A673 (cell line): ENCODE results near the gene VPS26B.

Source experiments
- CTCF ChIP-seq: fragments of 300-800, 200-600 bp; sonication (generic); conservative IDR thresholded peaks from 2 replicates; pipeline ENCODE4 v1.5.1; 2017; ENCODE audit warnings: low read depth, mild to moderate bottlenecking, antibody characterized with exemption, low read length, moderate library complexity, mixed read lengths
- EZH2 ChIP-seq: fragments of 200-600 bp; sonication (generic); IDR thresholded peaks from 2 replicates; pipeline ENCODE4 v1.6.1; 2017; ENCODE audit warnings: borderline replicate concordance, low read depth, mild to moderate bottlenecking, mixed read lengths, antibody characterized with exemption, low read length; ENCODE audit not compliant: poor library complexity, severe bottlenecking

- TF ChIP-seq CTCF (peak; percentile 45), EZH2 (no peak)
Measured at GRCh38 chr11:134270250-134270714, 45.8 kb downstream of the VPS26B start.
